Left ventricle myocardium inferior (tissue), 1 donor: ENCODE results near the gene CCDC190. TPM values are rescaled to one million over a fixed set of nuclear protein-coding genes. Genes with fewer than 3 reads are reported as not detected.
"Not testable (repeated sequence)": the region's sequence is repeated elsewhere in the genome, so short reads cannot be mapped to it uniquely, and the experiment has no call there.

Experiments
- DNase-seq: peaks from one replicate; pipeline ENCODE4 v3.0.0-alpha.2; 2020
- H3K27ac ChIP-seq: fragments of 200-600 bp; replicated peaks from 2 replicates; pipeline ENCODE4 v1.8.0; 2021
- H3K27me3 ChIP-seq: fragments of 200-600 bp; 2 replicates; pipeline ENCODE4 v1.8.0; 2021; ENCODE audit warnings: low read depth
- H3K36me3 ChIP-seq: fragments of 200-600 bp; 2 replicates; pipeline ENCODE4 v1.8.0; 2021
- H3K4me1 ChIP-seq: fragments of 200-600 bp; 2 replicates; pipeline ENCODE4 v1.8.0; 2021
- H3K4me3 ChIP-seq: fragments of 200-600 bp; 2 replicates; pipeline ENCODE4 v1.8.0; 2021; ENCODE audit warnings: mild to moderate bottlenecking, moderate library complexity
- H3K9me3 ChIP-seq: fragments of 200-600 bp; replicated peaks from 2 replicates; pipeline ENCODE4 v1.8.0; 2021
- intact Hi-C: fragments of 100-400 bp; cut with micrococcal nuclease; formaldehyde crosslinking; loops from one replicate; pipeline ENCODE4 v1.11.0; 2022
- total RNA-seq: library from RNA; stranded (reverse); fragmentation: NEBNext Ultra II Directional; extraction: Animal tissue kit (Norgen Biotek cat#: 25700); gene quantifications from one replicate; pipeline ENCODE4 v1.2.1, GENCODE V29; 2021
- donor health status: DM: no; HTN: yes; CAD: no; lungs with severe emphysema.

Gene CCDC190
- total RNA-seq, 1 donor from 2014 or later = 0.80 TPM

DNA sequence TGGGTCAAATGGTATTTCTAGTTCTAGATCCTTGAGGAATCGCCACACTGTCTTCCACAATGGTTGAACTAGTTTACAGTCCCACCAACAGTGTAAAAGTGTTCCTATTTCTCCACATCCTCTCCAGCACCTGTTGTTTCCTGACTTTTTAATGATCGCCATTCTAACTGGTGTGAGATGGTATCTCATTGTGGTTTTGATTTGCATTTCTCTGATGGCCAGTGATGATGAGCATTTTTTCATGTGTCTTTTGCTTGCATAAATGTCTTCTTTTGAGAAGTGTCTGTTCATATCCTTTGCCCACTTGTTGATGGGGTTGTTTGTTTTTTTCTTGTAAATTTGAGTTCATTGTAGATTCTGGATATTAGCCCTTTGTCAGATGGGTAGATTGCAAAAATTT, 53.5 kb downstream of the CCDC190 start:
- H3K27ac ChIP-seq, intact Hi-C loops, H3K27me3 ChIP-seq, DNase-seq, H3K4me3 ChIP-seq, H3K4me1 ChIP-seq, H3K9me3 ChIP-seq: not testable (repeated sequence)
- H3K36me3 ChIP-seq = peaks cover 46% of the 10 kb centered on the region

Other genes starting within 250 kb of the CCDC190 start
- 26.9 TPM for gene DDR2, start 228.7 kb downstream of the CCDC190 start, total RNA-seq
- gene HSD17B7, start 70.5 kb downstream of the CCDC190 start, total RNA-seq = 5.1 TPM
- gene RGS4, start 208.2 kb upstream of the CCDC190 start, total RNA-seq = 3.2 TPM